ENCODE data around the gene MCF2L. TPM values are rescaled to one million over a fixed set of nuclear protein-coding genes. Genes with fewer than 3 reads are reported as not detected.

MCF2L gene
- total RNA-seq, 1 experiment from 2014 or later, result 9.5 TPM

DNA sequence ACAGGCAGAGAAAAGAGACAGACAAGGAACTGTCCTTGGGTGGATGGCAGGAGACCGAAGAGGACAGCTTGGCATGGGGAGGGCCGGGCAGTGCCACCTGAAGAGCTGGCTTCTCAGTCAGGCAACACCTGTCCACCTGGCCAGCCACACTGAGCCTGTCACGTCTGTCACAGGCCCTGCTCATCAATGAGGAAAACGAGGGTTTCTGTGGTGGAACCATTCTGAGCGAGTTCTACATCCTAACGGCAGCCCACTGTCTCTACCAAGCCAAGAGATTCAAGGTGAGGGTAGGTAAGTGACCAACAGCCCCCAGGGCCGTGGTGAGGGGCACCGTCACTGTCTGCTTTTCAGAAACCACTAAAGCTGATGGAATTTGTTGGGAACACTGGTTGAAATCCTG, 178.2 kb downstream of the MCF2L start:
- H3K4me3 ChIP-seq (ENCODE audit: low read depth, low read length, poor library complexity, severe bottlenecking), result no peak overlapping the region
- H3K9me3 ChIP-seq (ENCODE audit: low read depth, low read length, poor library complexity, severe bottlenecking), result no peaks in the 10 kb centered on the region
- CTCF ChIA-PET, result no interaction called here
- no peaks in the 10 kb centered on the region for H3K27me3 ChIP-seq (replicated peaks; ENCODE audit: insufficient read depth, low read depth, low read length, poor library complexity)
- intact Hi-C loops (cut with micrococcal nuclease; ENCODE audit: unreplicated experiment), result no loop called here
- no TSS peak for BruUV-seq (replicated peaks)
- peaks cover 4% of the 10 kb centered on the region for H3K4me1 ChIP-seq (ENCODE audit: insufficient read depth, low read length, poor library complexity, severe bottlenecking)
- no peaks in the 10 kb centered on the region for H3K36me3 ChIP-seq (ENCODE audit: insufficient read depth, low read length, poor library complexity, severe bottlenecking)
- POLR2A ChIA-PET (ENCODE audit: low non-redundant PET), result no interaction called here
- no peak for DNase-seq (ENCODE audit: low spot score)
- no peak for TF ChIP-seq EZH2 (IDR thresholded peaks at IDR 0.05; ENCODE audit: borderline replicate concordance, low read depth, low read length, poor library complexity, severe bottlenecking)
- TF ChIP-seq, protein P1, sequence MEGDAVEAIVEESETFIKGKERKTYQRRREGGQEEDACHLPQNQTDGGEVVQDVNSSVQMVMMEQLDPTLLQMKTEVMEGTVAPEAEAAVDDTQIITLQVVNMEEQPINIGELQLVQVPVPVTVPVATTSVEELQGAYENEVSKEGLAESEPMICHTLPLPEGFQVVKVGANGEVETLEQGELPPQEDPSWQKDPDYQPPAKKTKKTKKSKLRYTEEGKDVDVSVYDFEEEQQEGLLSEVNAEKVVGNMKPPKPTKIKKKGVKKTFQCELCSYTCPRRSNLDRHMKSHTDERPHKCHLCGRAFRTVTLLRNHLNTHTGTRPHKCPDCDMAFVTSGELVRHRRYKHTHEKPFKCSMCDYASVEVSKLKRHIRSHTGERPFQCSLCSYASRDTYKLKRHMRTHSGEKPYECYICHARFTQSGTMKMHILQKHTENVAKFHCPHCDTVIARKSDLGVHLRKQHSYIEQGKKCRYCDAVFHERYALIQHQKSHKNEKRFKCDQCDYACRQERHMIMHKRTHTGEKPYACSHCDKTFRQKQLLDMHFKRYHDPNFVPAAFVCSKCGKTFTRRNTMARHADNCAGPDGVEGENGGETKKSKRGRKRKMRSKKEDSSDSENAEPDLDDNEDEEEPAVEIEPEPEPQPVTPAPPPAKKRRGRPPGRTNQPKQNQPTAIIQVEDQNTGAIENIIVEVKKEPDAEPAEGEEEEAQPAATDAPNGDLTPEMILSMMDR (conservative IDR thresholded peaks at IDR 0.05; ENCODE audit: low read depth, low read length), result no peak
- H3K27ac ChIP-seq (ENCODE audit: low read depth, low read length, poor library complexity, severe bottlenecking), result no peak overlapping the region

DNA sequence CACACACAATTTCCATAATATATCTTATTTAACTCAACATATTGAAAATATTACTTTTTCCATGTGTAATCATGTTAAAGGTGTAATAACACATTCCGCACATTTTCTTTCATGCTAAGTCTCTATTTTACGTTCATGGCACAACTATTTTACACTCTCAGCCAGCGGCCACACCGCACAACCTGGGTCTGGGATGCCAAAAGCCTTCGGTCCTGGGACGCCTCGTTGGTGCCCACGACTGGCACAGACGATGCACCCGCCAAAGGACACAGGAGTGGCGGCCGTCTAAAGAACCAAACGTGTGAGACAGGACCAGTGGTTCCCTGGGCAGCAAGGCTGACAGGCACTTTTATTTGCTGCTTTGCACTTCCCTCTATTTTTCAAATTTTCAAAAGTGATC, 179.4 kb downstream of the MCF2L start:
- Histone ChIP-seq H3K4me3 (ENCODE audit: low read depth, low read length, poor library complexity, severe bottlenecking) (no peak overlapping the region), H3K27me3 (replicated peaks; ENCODE audit: insufficient read depth, low read depth, low read length, poor library complexity) (no peaks in the 10 kb centered on the region), H3K9me3 (ENCODE audit: low read depth, low read length, poor library complexity, severe bottlenecking) (no peaks in the 10 kb centered on the region), H3K4me1 (ENCODE audit: insufficient read depth, low read length, poor library complexity, severe bottlenecking) (peaks cover 16% of the 10 kb centered on the region), H3K36me3 (ENCODE audit: insufficient read depth, low read length, poor library complexity, severe bottlenecking) (no peaks in the 10 kb centered on the region), H3K27ac (ENCODE audit: low read depth, low read length, poor library complexity, severe bottlenecking) (no peak overlapping the region)
- TF ChIP-seq, protein P1 (conservative IDR thresholded peaks at IDR 0.05; ENCODE audit: low read depth, low read length), result no peak
- TF ChIP-seq EZH2 (IDR thresholded peaks at IDR 0.05; ENCODE audit: borderline replicate concordance, low read depth, low read length, poor library complexity, severe bottlenecking), result no peak
- no TSS peak for BruUV-seq (replicated peaks)
- ChIA-PET POLR2A (ENCODE audit: low non-redundant PET) (no interaction called here), CTCF (no interaction called here)
- intact Hi-C loops (cut with micrococcal nuclease; ENCODE audit: unreplicated experiment), result no loop called here
- DNase-seq (ENCODE audit: low spot score), result no peak

- no TSS peak for BruUV-seq (replicated peaks)
- POLR2A ChIA-PET (ENCODE audit: low non-redundant PET), result no interaction called here
Measured at GRCh38 chr13:113148940-113149503, 180.0 kb downstream of the MCF2L start.

More at GRCh38 chr13:113148940-113149503, 180.0 kb downstream of the MCF2L start:
- CTCF ChIA-PET, result no interaction called here
- Histone ChIP-seq H3K4me3 (ENCODE audit: low read depth, low read length, poor library complexity, severe bottlenecking) (no peak overlapping the region), H3K27ac (ENCODE audit: low read depth, low read length, poor library complexity, severe bottlenecking) (no peak overlapping the region), H3K9me3 (ENCODE audit: low read depth, low read length, poor library complexity, severe bottlenecking) (no peaks in the 10 kb centered on the region), H3K36me3 (ENCODE audit: insufficient read depth, low read length, poor library complexity, severe bottlenecking) (no peaks in the 10 kb centered on the region), H3K4me1 (ENCODE audit: insufficient read depth, low read length, poor library complexity, severe bottlenecking) (peaks cover 19% of the 10 kb centered on the region), H3K27me3 (replicated peaks; ENCODE audit: insufficient read depth, low read depth, low read length, poor library complexity) (no peaks in the 10 kb centered on the region)
- no peak for DNase-seq (ENCODE audit: low spot score)
- TF ChIP-seq, protein P1 (conservative IDR thresholded peaks at IDR 0.05; ENCODE audit: low read depth, low read length), result no peak
- TF ChIP-seq EZH2 (IDR thresholded peaks at IDR 0.05; ENCODE audit: borderline replicate concordance, low read depth, low read length, poor library complexity, severe bottlenecking), result no peak
- intact Hi-C loops (cut with micrococcal nuclease; ENCODE audit: unreplicated experiment), result no loop called here

Other genes with a start within 250 kb of the MCF2L start
- not detected in 2 replicates for gene F7, start 136.6 kb downstream of the MCF2L start, total RNA-seq (2021)
- gene F10, start 153.6 kb downstream of the MCF2L start, total RNA-seq (2021), result not detected in 2 replicates
- not detected in 2 replicates for gene PROZ, start 189.4 kb downstream of the MCF2L start, total RNA-seq (2021)
- 67.5 and 70.7 TPM in 2 replicates for gene PCID2, start 239.5 kb downstream of the MCF2L start, total RNA-seq (2021)
- 78.8 and 87.5 TPM in 2 replicates for gene CUL4A, start 240.4 kb downstream of the MCF2L start, total RNA-seq (2021)